ENCODE data around the gene MXI1. TPM values are rescaled to one million over a fixed set of nuclear protein-coding genes. Genes with fewer than 3 reads are reported as not detected.
A peak's percentile ranks its signal among the peaks of the same experiment; 100 is the strongest.

Gene MXI1
- total RNA-seq, 1 donor from 2014 or later = 23.5 TPM

DNA sequence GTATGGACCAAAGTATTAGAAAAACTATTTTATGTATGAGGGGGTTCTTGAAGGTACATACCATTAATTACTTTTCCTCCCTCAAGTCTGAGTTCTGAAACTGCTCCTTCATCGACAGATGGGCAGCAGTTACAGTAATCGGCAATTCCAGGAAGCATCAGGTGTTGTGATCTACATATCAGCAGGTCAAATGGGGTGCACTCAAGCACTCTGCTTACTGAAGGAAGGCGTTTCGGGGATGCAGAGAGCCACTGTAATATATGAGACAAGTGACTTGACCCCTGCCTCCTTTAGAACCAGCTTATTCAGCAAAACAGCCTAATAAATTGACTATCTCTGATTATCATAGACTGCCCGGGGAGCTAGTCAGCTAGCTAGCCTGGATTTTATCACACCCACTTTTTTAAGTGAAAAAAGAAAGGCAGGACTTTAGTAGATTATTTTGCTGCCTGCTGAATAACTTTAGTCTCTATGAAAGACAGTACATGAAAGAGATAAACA, 93.1 kb downstream of the MXI1 start:
- Mint-ChIP-seq H3K27me3 (ENCODE audit: insufficient read depth, low read depth) (peaks cover 2% of the 10 kb centered on the region), H3K4me3 (no peak overlapping the region), H3K27ac (no peak overlapping the region), H3K4me1 (peaks cover 21% of the 10 kb centered on the region), H3K9me3 (no peaks in the 10 kb centered on the region), H3K36me3 (peaks cover 11% of the 10 kb centered on the region)
- H3F3A ChIP-seq (ENCODE audit: low read depth) = peaks cover 7% of the 10 kb centered on the region
- H3K36me3 ChIP-seq = peaks cover 47% of the 10 kb centered on the region
- H2AFZ ChIP-seq (replicated peaks) = no peak overlapping the region
- peaks cover 9% of the 10 kb centered on the region for H3K4me1 ChIP-seq
- H4K20me1 ChIP-seq (ENCODE audit: low read depth) = peaks cover 69% of the 10 kb centered on the region
- no peak overlapping the region for H3K27ac ChIP-seq
- TF ChIP-seq, protein P1, sequence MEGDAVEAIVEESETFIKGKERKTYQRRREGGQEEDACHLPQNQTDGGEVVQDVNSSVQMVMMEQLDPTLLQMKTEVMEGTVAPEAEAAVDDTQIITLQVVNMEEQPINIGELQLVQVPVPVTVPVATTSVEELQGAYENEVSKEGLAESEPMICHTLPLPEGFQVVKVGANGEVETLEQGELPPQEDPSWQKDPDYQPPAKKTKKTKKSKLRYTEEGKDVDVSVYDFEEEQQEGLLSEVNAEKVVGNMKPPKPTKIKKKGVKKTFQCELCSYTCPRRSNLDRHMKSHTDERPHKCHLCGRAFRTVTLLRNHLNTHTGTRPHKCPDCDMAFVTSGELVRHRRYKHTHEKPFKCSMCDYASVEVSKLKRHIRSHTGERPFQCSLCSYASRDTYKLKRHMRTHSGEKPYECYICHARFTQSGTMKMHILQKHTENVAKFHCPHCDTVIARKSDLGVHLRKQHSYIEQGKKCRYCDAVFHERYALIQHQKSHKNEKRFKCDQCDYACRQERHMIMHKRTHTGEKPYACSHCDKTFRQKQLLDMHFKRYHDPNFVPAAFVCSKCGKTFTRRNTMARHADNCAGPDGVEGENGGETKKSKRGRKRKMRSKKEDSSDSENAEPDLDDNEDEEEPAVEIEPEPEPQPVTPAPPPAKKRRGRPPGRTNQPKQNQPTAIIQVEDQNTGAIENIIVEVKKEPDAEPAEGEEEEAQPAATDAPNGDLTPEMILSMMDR (IDR thresholded peaks at IDR 0.05) = no peak
- TF ChIP-seq EZH2 (IDR thresholded peaks at IDR 0.05) (no peak), EZH2phosphoT487 (IDR thresholded peaks at IDR 0.05) (no peak)
- no peak for DNase-seq (ENCODE audit: low spot score)
- no peaks in the 10 kb centered on the region for H3K9me3 ChIP-seq (ENCODE audit: low read depth)
- H3K4me2 ChIP-seq = peak overlapping the region; percentile 8
- H3K4me3 ChIP-seq = no peak overlapping the region
- peaks cover 69% of the 10 kb centered on the region for H3K79me2 ChIP-seq (ENCODE audit: low read depth)
- peak overlapping the region; percentile 21 for H3K9ac ChIP-seq
- H3K27me3 ChIP-seq = no peaks in the 10 kb centered on the region

DNA sequence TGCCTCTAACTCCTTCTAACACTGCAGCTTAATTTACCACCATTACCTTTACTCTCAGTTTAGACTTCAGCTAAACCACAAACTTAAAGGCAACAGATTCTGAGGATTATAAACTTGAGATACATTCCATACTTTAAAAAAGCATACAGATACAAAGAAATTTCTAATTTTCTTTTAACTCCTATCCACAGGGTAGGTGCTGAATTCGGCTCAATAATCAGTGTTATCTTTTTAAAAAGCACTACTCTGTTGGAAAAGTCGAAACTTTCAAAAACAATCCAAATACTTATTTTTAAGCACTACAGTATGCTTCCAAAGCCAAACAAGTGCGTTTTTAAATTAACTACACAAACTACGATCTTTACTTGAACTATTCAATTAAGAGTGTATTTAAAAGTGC, 96.3 kb downstream of the MXI1 start:
- peaks cover 2% of the 10 kb centered on the region for H3K27me3 Mint-ChIP-seq (ENCODE audit: insufficient read depth, low read depth)
- TF ChIP-seq, protein P1 (IDR thresholded peaks at IDR 0.05) = no peak
- TF ChIP-seq EZH2 (IDR thresholded peaks at IDR 0.05) = no peak
- TF ChIP-seq EZH2phosphoT487 (IDR thresholded peaks at IDR 0.05) = no peak
- DNase-seq (ENCODE audit: low spot score) = no peak
- H3K4me1 Mint-ChIP-seq = peaks cover 26% of the 10 kb centered on the region
- H3F3A ChIP-seq (ENCODE audit: low read depth) = peaks cover 11% of the 10 kb centered on the region
- H4K20me1 ChIP-seq (ENCODE audit: low read depth) = peaks cover 55% of the 10 kb centered on the region
- H3K4me1 ChIP-seq = peaks cover 9% of the 10 kb centered on the region
- peak overlapping the region; percentile 99 for H3K4me3 ChIP-seq
- peak overlapping the region; percentile 95 for H3K4me3 Mint-ChIP-seq
- H3K4me2 ChIP-seq = peak overlapping the region; percentile 99
- H3K79me2 ChIP-seq (ENCODE audit: low read depth) = peaks cover 60% of the 10 kb centered on the region
- peak overlapping the region; percentile 98 for H3K9ac ChIP-seq
- peaks cover 3% of the 10 kb centered on the region for H3K36me3 Mint-ChIP-seq
- H3K27ac ChIP-seq = no peak overlapping the region
- H3K9me3 Mint-ChIP-seq = no peaks in the 10 kb centered on the region
- H3K9me3 ChIP-seq (ENCODE audit: low read depth) = no peaks in the 10 kb centered on the region
- peak overlapping the region; percentile 96 for H3K27ac Mint-ChIP-seq
- peaks cover 26% of the 10 kb centered on the region for H3K36me3 ChIP-seq
- no peak overlapping the region for H2AFZ ChIP-seq (replicated peaks)
- H3K27me3 ChIP-seq = no peaks in the 10 kb centered on the region

GRCh38 chr10:110304394-110304779, 97.0 kb downstream of the MXI1 start:
- H3K4me1 Mint-ChIP-seq = peaks cover 26% of the 10 kb centered on the region
- H2AFZ ChIP-seq (replicated peaks) = no peak overlapping the region
- H3K4me1 ChIP-seq = peaks cover 9% of the 10 kb centered on the region
- peaks cover 53% of the 10 kb centered on the region for H3K79me2 ChIP-seq (ENCODE audit: low read depth)
- H3F3A ChIP-seq (ENCODE audit: low read depth) = peaks cover 11% of the 10 kb centered on the region
- peak; percentile 80 for DNase-seq (ENCODE audit: low spot score)
- TF ChIP-seq EZH2 (IDR thresholded peaks at IDR 0.05) = no peak
- peaks cover 48% of the 10 kb centered on the region for H4K20me1 ChIP-seq (ENCODE audit: low read depth)
- H3K36me3 ChIP-seq = peaks cover 23% of the 10 kb centered on the region
- peaks cover 3% of the 10 kb centered on the region for H3K36me3 Mint-ChIP-seq
- H3K4me2 ChIP-seq = peak overlapping the region; percentile 99
- no peaks in the 10 kb centered on the region for H3K9me3 Mint-ChIP-seq
- H3K27me3 ChIP-seq = no peaks in the 10 kb centered on the region
- H3K9ac ChIP-seq = peak overlapping the region; percentile 98
- peak overlapping the region; percentile 93 for H3K27ac ChIP-seq
- peak overlapping the region; percentile 95 for H3K4me3 Mint-ChIP-seq
- peak overlapping the region; percentile 99 for H3K4me3 ChIP-seq
- H3K27me3 Mint-ChIP-seq (ENCODE audit: insufficient read depth, low read depth) = peaks cover 2% of the 10 kb centered on the region
- no peaks in the 10 kb centered on the region for H3K9me3 ChIP-seq (ENCODE audit: low read depth)
- peak overlapping the region; percentile 96 for H3K27ac Mint-ChIP-seq

- peak; percentile 99 for DNase-seq (ENCODE audit: low spot score)
- Histone ChIP-seq H3K27ac (peak within 1 kb of the TSS; percentile 93), H3K27me3 (no peaks in the 10 kb centered on the region), H3K4me1 (peaks cover 9% of the 10 kb centered on the region), H3K79me2 (ENCODE audit: low read depth) (peaks cover 48% of the 10 kb centered on the region), H3K4me2 (peak within 1 kb of the TSS; percentile 99), H3K9me3 (ENCODE audit: low read depth) (no peaks in the 10 kb centered on the region), H2AFZ (replicated peaks) (peak within 1 kb of the TSS; percentile 80), H3K9ac (peak within 1 kb of the TSS; percentile 98), H3K36me3 (peaks cover 19% of the 10 kb centered on the region), H4K20me1 (ENCODE audit: low read depth) (peaks cover 44% of the 10 kb centered on the region), H3F3A (ENCODE audit: low read depth) (peaks cover 11% of the 10 kb centered on the region), H3K4me3 (peak within 1 kb of the TSS; percentile 99)
- Mint-ChIP-seq H3K36me3 (peaks cover 3% of the 10 kb centered on the region), H3K9me3 (no peaks in the 10 kb centered on the region), H3K4me3 (peak within 1 kb of the TSS; percentile 95), H3K4me1 (peaks cover 26% of the 10 kb centered on the region), H3K27ac (peak within 1 kb of the TSS; percentile 96), H3K27me3 (ENCODE audit: insufficient read depth, low read depth) (peaks cover 2% of the 10 kb centered on the region)
- no peak for TF ChIP-seq EZH2phosphoT487 (IDR thresholded peaks at IDR 0.05)
- TF ChIP-seq, protein P1 (IDR thresholded peaks at IDR 0.05) = no peak
- no peak for TF ChIP-seq EZH2 (IDR thresholded peaks at IDR 0.05)
Measured at GRCh38 chr10:110304780-110305421, 97.5 kb downstream of the MXI1 start, which contains the start of gene SMNDC1. SMNDC1 (minus strand) TSS chr10:110304920; CDS start chr10:110303587, 1,333 bp downstream.
